Activated naive CD4-positive, alpha-beta T cell treated with anti-CD3 and anti-CD28 coated beads for 36 hours (primary cell): ENCODE data around the gene SPATA24. TPM values are rescaled to one million over a fixed set of nuclear protein-coding genes. Genes with fewer than 3 reads are reported as not detected.

ENCODE experiments used
- CTCF ChIA-PET: fragments of 350-600 bp; sonication (Branson Sonifier 250); formaldehyde crosslinking; loops from one replicate; lab custom pipeline; 2021; ENCODE audit warnings: antibody characterized with exemption; lab: Charles Lee
- DNase-seq: peaks from one replicate; pipeline ENCODE4 v3.0.0-alpha.2; 2020
- H3K27ac Mint-ChIP-seq: one replicate; pipeline ENCODE4 v1.8.0; 2021; ENCODE audit warnings: mild to moderate bottlenecking, mixed read lengths
- H3K27me3 Mint-ChIP-seq: one replicate; pipeline ENCODE4 v1.8.0; 2021; ENCODE audit warnings: low read depth, mixed read lengths
- H3K36me3 Mint-ChIP-seq: one replicate; pipeline ENCODE4 v1.8.0; 2021; ENCODE audit warnings: low read depth, mixed read lengths
- H3K4me1 Mint-ChIP-seq: one replicate; pipeline ENCODE4 v1.8.0; 2021; ENCODE audit warnings: low read depth, mixed read lengths
- H3K4me3 Mint-ChIP-seq: one replicate; pipeline ENCODE4 v1.8.0; 2021; ENCODE audit warnings: mild to moderate bottlenecking, moderate library complexity, mixed read lengths
- H3K9me3 Mint-ChIP-seq: one replicate; pipeline ENCODE4 v1.8.0; 2021; ENCODE audit warnings: mixed read lengths
- intact Hi-C: fragments of 100-400 bp; cut with micrococcal nuclease; formaldehyde crosslinking; loops from one replicate; pipeline ENCODE4 v1.15.1; 2023
- total RNA-seq, 2 experiments: library from RNA; stranded (reverse); gene quantifications; one replicate each; pipeline ENCODE4 v1.2.3, GENCODE V29; 2021

SPATA24 gene
- total RNA-seq, 2 experiments from 2014 or later: 6.0 to 7.4 TPM

DNA sequence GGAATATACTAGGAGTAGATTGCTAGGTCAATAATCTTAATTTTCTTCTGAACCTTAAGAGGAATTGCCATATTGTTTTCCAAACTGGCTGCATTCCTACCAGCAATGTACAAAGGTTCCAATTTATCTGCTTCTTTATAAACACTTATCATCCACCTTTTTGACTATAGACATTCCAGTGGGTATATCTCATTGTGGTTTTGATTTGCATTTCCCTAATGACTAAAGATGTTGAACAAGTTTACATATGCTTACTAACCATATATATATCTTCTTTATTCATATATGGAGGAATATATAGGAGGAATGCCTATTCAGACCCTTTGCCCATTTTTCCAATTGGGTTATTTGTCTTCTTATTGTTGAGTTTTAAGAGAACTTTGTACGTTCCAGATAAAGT is 27.8 kb upstream of the SPATA24 start:
- Mint-ChIP-seq H3K36me3 (peaks cover 7% of the 10 kb centered on the region), H3K4me1 (peaks cover 21% of the 10 kb centered on the region), H3K4me3 (no peak overlapping the region), H3K9me3 (no peaks in the 10 kb centered on the region), H3K27me3 (no peaks in the 10 kb centered on the region), H3K27ac (no peak overlapping the region)
- DNase-seq: no peak
- intact Hi-C loops: no loop called here
- CTCF ChIA-PET: interaction anchor here (0.6 to 6.1 kb wide), 5 partner anchors 9 to 180 kb away, joined by 3 to 38 read pairs (median 5); no protein-coding TSS in a partner anchor

DNA sequence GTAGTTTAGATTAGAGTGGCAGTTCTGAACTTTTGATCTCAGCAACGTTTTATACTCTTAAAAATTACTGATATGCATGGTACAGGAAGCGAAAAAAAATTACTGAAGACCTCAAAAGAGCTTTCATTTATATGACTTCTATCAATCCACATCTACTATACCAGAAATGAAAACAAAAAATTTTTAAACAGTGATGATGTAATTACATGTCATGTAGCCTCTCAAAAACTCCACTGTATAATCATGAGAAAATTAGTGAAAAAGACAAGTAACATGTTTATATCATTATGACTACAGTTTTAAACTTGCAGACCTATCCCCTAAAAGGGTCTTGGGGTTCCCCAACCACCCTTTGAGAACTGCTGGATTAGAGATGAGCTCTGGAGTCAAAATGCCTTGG is 26.1 kb upstream of the SPATA24 start:
- intact Hi-C loops: loop anchor here (1.0 kb wide), 1 partner anchor 17 kb away; no protein-coding TSS in a partner anchor
- Mint-ChIP-seq H3K4me1 (peaks cover 21% of the 10 kb centered on the region), H3K9me3 (no peaks in the 10 kb centered on the region), H3K4me3 (no peak overlapping the region), H3K27ac (peak overlapping the region; percentile 77), H3K27me3 (no peaks in the 10 kb centered on the region), H3K36me3 (peaks cover 10% of the 10 kb centered on the region)
- CTCF ChIA-PET: interaction anchor here (0.6 to 6.1 kb wide), 7 partner anchors 10 to 329 kb away, joined by 3 to 38 read pairs (median 5); partner anchors contain the start of genes ECSCR and SPATA24
- no peak for DNase-seq

DNA sequence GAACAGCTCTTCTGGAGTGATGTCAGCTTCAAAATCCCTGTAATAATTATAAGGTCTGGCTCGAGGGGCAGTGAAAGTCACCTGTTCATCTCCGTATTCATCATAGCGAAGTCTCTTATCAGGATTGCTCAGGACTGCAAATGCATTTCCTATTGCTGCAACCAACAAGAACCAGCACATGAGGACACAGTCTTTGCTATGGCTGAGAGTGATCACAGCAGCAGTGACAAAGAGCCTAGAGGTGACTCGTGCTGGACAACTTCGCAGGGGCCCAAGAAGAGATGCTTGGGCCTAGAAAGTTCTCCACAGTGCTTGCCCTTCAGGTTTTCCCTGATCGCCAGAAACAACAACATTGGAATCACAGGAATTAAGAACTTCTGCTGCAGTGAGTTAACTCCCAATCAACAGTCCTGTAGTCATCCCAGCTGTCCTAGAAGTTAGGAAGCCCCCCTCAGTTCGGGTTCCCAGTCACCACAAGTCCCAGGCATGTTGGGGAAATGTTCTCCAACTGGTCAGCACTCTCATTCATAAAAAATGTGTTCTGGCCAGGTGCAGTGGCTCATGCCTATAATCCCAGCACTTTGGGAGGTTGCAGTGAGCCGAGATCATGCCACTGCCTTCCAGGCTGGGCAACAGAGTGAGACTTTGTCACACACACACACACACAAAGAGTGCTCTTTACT is 22.5 kb upstream of the SPATA24 start:
- no peak overlapping the region for H3K4me3 Mint-ChIP-seq
- intact Hi-C loops: no loop called here
- CTCF ChIA-PET: interaction anchor here (0.8 to 9.3 kb wide), 2 partner anchors 10 to 89 kb away, joined by 3 to 326 read pairs; no protein-coding TSS in a partner anchor
- peaks cover 22% of the 10 kb centered on the region for H3K4me1 Mint-ChIP-seq
- peaks cover 26% of the 10 kb centered on the region for H3K36me3 Mint-ChIP-seq
- DNase-seq: no peak
- H3K27me3 Mint-ChIP-seq: no peaks in the 10 kb centered on the region
- H3K9me3 Mint-ChIP-seq: no peaks in the 10 kb centered on the region
- no peak overlapping the region for H3K27ac Mint-ChIP-seq

DNA sequence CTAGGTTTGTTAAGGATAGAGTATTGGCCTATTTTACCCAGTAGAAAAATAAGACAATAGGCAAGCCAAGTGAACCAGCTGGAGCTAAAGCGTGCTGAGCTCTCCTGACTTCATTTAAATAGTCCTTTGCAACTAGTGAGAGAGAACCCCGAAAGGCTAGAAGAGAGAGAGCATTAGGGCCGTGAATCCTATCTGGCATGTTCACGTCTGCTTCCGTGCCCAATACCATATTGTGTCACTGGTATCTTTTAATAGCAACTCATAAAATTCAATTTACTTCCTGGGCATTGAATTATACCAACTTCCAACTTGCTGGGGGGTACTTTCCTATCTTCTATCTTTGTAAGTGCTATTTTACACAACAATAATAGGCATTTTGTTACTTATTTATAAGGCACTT is 21.6 kb upstream of the SPATA24 start:
- no peaks in the 10 kb centered on the region for H3K27me3 Mint-ChIP-seq
- no peak overlapping the region for H3K4me3 Mint-ChIP-seq
- no peak overlapping the region for H3K27ac Mint-ChIP-seq
- intact Hi-C loops: no loop called here
- H3K4me1 Mint-ChIP-seq: peaks cover 16% of the 10 kb centered on the region
- H3K9me3 Mint-ChIP-seq: no peaks in the 10 kb centered on the region
- CTCF ChIA-PET: interaction anchor here (0.6 to 9.3 kb wide), 3 partner anchors 9 to 341 kb away, joined by 3 to 326 read pairs (median 3); no protein-coding TSS in a partner anchor
- no peak for DNase-seq
- H3K36me3 Mint-ChIP-seq: peaks cover 27% of the 10 kb centered on the region

DNA sequence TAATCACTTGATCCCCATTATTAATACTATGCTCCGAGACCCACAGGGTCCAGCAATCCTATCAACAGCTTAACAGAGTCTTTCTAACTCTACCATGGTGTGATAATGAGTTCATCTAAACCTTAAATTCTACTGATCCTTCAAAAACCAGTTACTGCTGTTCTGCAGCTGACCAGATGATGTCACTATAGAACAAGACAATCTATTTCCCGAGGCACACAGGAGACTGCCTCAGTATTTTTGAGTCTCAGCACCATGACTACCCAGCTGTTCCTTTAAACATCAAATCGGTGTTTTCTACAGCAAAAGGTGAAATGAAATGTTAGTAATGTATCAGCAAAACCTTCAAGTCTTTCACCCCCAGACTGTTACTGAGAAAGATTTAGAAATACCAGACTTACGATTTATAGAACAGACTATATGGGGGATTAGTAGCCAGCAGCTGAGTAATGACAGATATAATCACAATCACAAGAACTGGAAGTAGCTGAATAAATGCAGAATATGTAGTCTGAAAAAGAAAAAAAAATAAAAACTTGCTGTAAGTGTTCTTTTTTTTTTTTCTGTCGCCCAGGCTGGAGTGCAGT is 18.5 kb upstream of the SPATA24 start:
- CTCF ChIA-PET: interaction anchor here (0.6 to 9.3 kb wide), 35 partner anchors 8 to 249 kb away, joined by 3 to 326 read pairs (median 5); partner anchors contain the start of genes DNAJC18, SPATA24 and STING1
- DNase-seq: peak; percentile 77
- intact Hi-C loops: loop anchor here (1.0 to 2.0 kb wide), 7 partner anchors 50 to 343 kb away; partner anchors contain the start of genes STING1 and UBE2D2
- Mint-ChIP-seq H3K36me3 (peaks cover 37% of the 10 kb centered on the region), H3K27ac (no peak overlapping the region), H3K4me3 (no peak overlapping the region), H3K9me3 (no peaks in the 10 kb centered on the region), H3K4me1 (peaks cover 5% of the 10 kb centered on the region), H3K27me3 (no peaks in the 10 kb centered on the region)

DNA sequence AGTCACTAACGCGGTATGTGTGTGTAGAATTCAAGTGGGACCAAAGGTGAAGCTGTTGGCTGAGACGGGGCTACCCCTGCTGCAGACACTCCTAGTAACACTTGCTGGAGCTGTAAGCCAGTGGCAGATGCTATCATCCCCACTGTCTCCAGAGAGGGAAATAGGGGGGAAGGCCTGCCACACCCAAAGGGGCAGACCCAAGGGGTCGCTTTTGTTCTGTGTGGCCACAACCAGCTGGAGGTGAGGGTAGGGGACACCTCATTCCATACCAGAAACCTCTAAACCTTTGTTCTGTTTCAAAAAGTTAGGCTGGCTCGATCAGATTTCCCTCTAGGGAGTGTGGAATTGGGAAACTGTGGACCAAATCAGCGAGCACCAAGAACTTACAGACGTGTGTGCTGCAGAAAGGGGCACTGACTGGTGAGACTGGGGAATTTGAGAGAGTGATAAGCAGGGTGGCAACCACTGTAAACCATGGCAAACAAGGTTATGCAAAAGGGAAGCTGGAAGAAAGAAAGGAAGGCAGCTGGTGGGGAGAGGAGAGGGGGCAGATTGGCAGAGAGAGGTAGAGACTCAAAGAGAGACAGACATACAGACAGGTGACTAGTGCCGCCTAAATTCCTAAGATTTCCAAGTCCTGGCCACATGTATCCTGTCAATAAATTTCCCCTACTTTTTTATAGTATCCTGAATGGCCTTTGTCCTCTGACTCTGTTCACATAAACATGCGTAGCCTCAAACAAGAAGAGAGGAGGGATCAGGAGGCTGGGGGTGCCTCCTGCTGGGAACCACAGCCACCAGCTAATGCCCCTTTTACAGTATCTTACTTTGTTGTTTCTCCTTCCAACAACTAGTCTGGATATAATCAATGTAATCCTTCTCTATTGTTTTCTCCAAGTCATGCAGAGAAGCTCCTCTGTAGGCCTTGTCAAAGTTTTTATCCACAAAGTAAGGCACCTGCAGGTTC is 15.6 kb upstream of the SPATA24 start:
- H3K9me3 Mint-ChIP-seq: no peaks in the 10 kb centered on the region
- intact Hi-C loops: loop anchor here (1.0 to 5.0 kb wide), 2 partner anchors 25 to 328 kb away; no protein-coding TSS in a partner anchor

DNA sequence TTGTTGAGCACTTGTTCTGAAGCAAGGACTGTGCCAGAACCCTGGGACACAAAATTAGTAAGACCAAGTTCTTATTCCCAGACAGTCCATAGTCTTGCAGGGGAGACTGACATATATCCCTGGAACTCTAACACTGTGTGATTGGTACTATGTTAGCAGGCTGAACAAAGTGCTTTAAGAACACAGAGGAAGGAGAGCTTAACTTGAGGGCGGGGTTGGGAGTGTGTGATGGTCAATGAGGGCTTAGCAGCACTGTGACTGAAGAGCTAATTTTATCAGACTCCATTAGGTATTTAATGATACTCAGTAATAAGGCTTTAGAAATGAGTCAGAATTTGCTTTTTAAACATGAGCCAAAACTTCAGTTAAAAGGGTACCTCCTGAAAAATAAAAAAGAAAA is 14.9 kb upstream of the SPATA24 start:
- CTCF ChIA-PET: interaction anchor here (0.8 to 9.3 kb wide), 5 partner anchors 10 to 345 kb away, joined by 3 to 326 read pairs (median 3); partner anchors contain the start of gene STING1
- Mint-ChIP-seq H3K36me3 (peaks cover 28% of the 10 kb centered on the region), H3K27ac (no peak overlapping the region), H3K4me3 (no peak overlapping the region), H3K4me1 (peaks cover 40% of the 10 kb centered on the region), H3K9me3 (no peaks in the 10 kb centered on the region), H3K27me3 (no peaks in the 10 kb centered on the region)
- intact Hi-C loops: loop anchor here (1.0 to 5.0 kb wide), 2 partner anchors 24 to 329 kb away; no protein-coding TSS in a partner anchor
- DNase-seq: no peak

More for the DNA sequence above, 15.6 kb upstream of the SPATA24 start:
- CTCF ChIA-PET: interaction anchor here (0.8 to 9.3 kb wide), 15 partner anchors 9 to 347 kb away, joined by 3 to 326 read pairs (median 4); partner anchors contain the start of genes SMIM33 and STING1
- Mint-ChIP-seq H3K27ac (peak overlapping the region; percentile 44), H3K36me3 (peaks cover 34% of the 10 kb centered on the region), H3K4me3 (no peak overlapping the region), H3K4me1 (peaks cover 33% of the 10 kb centered on the region), H3K27me3 (no peaks in the 10 kb centered on the region)
- no peak for DNase-seq

DNA sequence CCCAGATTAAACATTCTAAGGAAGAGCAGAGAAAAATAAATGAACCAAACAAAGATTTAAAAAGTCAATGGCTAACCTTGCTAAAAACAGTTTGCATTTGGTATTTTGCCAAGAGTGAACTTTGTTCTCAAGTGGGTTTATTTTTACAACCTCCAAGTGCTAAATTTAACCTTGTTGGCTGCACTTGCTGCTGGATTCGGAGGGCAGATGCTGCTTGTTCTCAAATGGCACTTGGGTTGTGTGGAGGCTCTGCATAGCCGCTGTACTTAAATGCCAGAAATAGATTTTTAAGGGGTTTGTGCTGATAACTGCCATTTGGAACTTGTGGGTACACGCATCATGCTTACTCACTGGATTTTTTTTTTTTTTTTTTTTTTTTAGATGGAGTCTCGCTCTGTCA is 13.3 kb upstream of the SPATA24 start:
- CTCF ChIA-PET: interaction anchor here (0.7 to 9.3 kb wide), 9 partner anchors 7 to 175 kb away, joined by 3 to 326 read pairs (median 4); no protein-coding TSS in a partner anchor
- Mint-ChIP-seq H3K4me1 (peaks cover 50% of the 10 kb centered on the region), H3K9me3 (no peaks in the 10 kb centered on the region), H3K4me3 (no peak overlapping the region), H3K27ac (no peak overlapping the region), H3K36me3 (peaks cover 20% of the 10 kb centered on the region), H3K27me3 (no peaks in the 10 kb centered on the region)
- DNase-seq: no peak
- intact Hi-C loops: loop anchor here (5.0 kb wide), 1 partner anchor 330 kb away; no protein-coding TSS in a partner anchor

DNA sequence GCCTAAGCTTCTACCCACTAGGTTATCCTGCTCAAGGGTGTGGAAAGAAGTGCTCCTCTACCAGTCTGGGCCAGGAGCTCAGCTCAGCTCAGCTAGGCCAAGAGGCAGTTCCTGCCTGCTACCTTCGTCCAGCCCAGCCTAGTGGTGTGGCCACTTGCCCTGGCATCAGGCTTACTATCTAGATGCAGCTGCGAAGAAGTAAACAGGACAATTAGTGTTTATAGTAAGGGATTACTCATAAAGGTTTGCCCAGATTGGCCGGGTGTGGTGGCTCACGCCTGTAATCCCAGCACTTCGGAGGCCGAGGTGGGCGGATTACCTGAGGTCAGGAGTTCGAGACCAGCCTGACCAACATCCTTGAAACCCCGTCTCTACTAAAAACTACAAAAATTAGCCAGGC is 12.8 kb upstream of the SPATA24 start:
- Mint-ChIP-seq H3K27ac (peak overlapping the region; percentile 85), H3K9me3 (no peaks in the 10 kb centered on the region), H3K27me3 (no peaks in the 10 kb centered on the region), H3K4me1 (peaks cover 49% of the 10 kb centered on the region), H3K36me3 (peaks cover 21% of the 10 kb centered on the region), H3K4me3 (no peak overlapping the region)
- CTCF ChIA-PET: interaction anchor here (0.7 to 4.5 kb wide), 8 partner anchors 8 to 349 kb away, joined by 3 to 38 read pairs (median 4); partner anchors contain the start of gene DNAJC18
- intact Hi-C loops: loop anchor here (5.0 kb wide), 1 partner anchor 331 kb away; no protein-coding TSS in a partner anchor
- no peak for DNase-seq

DNA sequence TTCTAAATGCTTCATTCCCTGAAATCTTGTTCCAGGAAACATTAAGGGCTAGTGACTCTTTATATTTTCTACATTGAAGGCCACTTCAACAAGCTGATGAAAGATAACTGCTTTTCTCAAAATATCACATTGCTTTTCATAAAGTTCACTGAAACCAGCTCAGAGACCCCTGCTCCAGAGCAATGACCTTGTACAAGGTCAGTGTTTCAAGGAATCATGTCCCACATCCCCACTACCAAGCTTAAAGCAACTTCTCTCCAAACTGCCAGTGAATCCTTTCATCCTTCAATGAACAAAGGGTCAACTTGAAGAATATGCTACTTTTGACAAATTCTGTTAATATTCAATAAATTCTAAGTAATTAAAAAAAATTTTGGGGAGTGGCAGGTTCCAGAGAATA is 12.0 kb upstream of the SPATA24 start:
- CTCF ChIA-PET: interaction anchor here (0.9 to 4.5 kb wide), 8 partner anchors 9 to 350 kb away, joined by 3 to 38 read pairs (median 4); partner anchors contain the start of genes DNAJC18 and MZB1
- H3K36me3 Mint-ChIP-seq: peaks cover 17% of the 10 kb centered on the region
- DNase-seq: no peak
- H3K9me3 Mint-ChIP-seq: no peaks in the 10 kb centered on the region
- peak overlapping the region; percentile 35 for H3K4me3 Mint-ChIP-seq
- peaks cover 49% of the 10 kb centered on the region for H3K4me1 Mint-ChIP-seq
- peak overlapping the region; percentile 90 for H3K27ac Mint-ChIP-seq
- H3K27me3 Mint-ChIP-seq: no peaks in the 10 kb centered on the region
- intact Hi-C loops: loop anchor here (1.0 to 5.0 kb wide), 7 partner anchors 31 to 331 kb away; no protein-coding TSS in a partner anchor
